GM21390 (cell line): Measurements from ENCODE around the gene IGFL1.
"Not testable (repeated sequence)": the region's sequence is repeated elsewhere in the genome, so short reads cannot be mapped to it uniquely, and the experiment has no call there.

ENCODE experiments used
- ATAC-seq: cut with Tn5 transposase; IDR thresholded peaks from one replicate; pipeline ENCODE4 v1.9.1; 2021; ENCODE audit not compliant: unreplicated experiment

The IGFL1 gene

DNA sequence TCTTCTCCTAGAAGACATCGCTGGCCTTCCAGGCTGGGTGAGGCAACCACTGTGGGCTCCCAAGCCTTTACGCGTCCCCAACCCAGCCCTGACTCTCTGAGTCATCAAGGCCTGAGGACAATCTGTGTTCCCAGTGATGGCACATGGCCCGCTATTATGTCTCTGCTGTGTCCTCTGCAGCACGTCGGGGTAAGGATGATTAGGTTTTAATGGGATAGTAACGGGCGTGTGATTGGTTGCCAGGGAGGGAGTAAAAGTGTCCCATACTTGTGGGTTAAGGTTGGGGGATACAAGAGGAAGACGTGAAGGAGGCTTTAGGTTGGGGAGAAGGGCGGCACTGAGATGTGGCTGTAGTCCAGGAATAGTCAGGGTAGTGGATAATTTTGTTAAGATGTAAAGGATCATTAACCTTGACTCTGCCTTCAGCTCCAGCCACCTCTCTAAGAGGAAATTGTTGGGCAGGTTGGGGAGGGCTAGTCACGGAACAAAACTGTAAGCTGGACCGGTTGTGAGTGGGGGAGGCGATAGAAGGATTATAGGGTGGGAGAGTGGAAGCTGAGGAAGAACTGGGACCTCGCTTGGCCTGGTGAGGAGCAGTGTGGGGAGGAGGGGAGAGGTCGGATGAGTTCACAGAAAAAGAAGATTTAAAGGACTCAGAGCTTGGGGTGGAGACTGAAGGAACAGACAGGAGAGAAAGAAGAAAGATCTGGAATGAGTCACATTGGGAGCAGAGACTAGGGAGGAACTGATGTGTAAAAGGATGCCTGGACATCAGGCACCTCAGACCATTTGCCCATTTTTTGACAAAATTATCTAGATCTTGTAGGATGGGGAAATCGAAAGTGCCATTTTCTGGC, 27.9 kb upstream of the IGFL1 start:
- no peak for ATAC-seq

DNA sequence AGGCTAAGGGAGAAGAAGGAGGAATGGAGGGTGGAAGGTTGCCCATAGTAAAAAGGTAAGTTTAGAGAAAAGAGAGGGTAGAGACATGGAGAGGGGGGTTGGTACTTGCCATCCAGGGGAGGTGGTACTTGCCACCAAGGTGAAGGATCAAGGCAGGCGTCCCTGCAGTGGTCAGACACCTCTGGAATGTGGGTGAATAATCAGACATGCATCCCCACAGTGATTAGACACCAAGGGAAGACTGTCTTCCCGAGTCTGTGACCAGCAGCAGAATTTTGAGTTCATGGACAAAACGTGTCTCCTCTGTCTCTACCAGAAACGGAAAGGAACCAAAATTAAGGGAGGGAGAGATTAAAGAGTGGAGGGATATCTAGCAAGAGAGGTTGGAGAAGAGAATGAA, 27.1 kb upstream of the IGFL1 start:
- no peak for ATAC-seq

DNA sequence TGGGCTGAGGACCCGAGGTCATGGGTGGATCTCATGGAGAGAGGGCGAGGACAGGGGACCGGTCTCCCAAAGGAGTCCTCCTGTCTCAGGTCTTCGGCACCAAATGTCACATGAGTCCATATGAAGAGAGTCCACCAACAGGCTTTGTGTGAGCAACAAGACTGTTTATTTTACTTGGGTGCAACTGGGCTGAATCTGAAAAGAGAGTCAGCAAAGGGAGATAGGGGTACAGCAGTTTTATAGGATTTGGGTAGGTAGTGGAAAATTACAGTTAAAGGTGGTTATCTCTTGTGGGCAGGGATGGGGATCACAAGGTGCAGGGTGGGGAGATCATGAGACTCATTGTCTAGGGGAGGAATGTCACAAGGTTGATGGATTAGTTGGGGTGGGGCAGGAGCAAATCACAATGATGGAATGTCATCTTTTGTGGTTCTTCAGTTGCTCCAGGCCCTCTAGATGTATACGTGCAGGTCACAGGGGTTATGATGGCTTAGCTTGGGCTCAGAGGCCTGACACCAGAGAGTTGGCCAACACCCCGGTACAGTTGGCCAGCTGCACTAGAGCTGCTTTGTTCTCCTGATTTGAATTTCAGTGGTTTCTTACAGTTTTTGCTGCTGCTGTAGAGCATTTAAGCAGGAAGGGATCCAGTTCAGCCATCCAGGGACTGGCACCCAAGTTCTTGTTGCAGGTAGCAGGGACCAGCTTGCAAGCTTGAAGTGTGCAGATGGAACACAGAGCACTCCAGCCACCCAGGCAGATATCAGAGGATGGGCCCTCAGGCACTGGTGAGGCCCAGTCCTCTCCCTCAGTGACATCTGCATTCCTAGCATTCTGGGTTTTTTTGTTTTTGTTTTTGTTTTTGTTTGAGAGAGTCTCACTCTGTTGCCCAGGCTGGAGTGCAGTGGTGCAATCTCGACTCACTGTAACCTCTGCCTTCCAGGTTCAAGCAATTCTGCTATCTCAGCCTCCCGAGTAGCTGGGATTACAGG, 26.4 kb upstream of the IGFL1 start:
- no peak for ATAC-seq

DNA sequence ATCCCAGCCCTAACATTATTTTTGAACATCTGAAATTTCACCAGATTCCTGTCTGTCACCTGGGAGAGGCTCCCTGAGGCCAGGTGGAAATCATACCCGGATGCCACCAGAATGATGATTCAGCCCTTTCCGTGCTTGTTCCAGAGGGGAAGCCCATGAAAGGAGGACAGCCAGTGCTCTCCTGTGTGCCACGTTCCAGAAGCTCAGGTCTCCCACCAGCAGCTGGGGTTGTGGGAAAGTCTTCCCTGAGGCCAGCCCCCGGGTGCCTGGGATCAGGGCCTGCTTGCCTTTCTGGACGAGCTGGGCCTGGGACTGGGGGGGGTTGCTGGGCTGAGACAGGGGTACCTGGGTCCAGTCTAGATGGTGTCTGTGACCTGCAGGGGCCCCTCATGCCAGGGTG, 25.5 kb upstream of the IGFL1 start:
- no peak for ATAC-seq

DNA sequence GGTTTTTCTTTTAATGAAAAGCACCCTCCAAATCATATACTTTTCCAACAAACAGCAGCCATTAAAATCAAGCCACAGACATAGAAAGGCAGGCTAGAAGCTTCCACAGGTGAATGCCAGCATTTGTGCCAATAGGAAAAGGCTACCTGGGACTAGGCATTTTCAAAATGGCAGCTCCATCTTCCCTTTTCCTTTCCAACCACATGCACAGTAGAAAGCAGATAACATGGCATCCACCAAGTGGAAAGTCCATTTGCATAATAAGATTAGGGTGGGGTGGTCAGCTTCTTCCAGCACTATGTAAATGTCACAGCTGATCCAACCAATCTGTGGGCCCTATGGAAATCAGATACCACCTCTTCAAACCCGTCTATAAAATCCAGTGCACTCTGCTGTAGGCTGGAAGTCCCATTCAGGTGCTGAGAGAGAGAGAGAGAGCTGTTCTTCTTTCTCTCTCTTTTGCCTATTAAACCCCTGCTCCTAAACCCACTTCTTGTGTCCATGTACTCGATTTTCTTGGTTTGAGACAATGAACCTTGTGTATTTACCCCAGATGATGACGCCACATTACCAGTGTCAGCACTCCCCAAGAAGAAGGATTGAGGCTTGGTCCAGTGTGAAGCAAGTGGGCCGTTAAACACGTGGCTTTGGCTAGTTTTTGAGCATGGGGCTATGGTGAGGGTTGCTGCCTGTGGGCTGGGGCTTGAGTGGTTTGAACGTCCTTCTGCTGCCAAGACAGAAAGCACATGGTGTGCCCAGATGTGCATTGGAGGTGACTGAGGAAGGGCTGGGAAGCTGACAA, 24.2 kb upstream of the IGFL1 start:
- ATAC-seq, result no peak

DNA sequence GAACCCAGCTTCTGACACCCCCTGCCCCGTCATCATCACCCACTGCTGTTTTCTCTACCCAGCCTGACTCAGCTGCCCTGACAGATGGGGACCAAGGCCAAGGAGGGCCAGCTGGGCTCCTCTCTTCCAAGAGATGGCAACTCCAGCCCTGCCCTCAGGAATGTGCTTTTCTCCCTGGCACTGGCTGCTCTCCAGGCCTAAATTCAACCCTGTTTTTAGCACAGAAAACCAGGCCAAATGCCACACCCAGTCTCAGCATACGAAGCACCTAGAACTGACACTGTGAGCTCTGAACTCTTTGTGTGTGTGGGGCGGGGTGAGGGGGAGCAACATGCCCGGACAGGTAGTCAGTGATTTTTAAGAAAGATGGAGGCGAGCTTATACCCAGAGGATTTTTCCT, 23.4 kb upstream of the IGFL1 start:
- no peak for ATAC-seq

DNA sequence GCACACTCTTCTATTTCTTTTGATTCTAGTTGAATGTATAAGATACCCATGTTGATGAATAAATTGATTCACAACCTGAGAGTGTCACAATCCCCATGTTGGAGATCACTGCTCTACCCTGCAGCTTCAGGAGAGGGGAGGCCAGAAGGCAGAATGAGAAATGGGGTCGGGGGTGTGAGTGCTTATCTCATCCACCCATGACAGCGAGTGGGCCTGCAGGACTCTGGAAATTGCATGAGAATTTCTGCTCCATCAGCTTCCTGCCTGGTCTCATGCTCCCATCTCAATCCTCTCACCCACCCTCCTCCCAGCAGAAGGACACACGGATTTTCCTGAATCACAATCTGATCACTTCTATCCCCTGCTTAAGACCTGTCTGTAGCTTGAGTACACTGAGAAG, 22.9 kb upstream of the IGFL1 start:
- ATAC-seq, result no peak

DNA sequence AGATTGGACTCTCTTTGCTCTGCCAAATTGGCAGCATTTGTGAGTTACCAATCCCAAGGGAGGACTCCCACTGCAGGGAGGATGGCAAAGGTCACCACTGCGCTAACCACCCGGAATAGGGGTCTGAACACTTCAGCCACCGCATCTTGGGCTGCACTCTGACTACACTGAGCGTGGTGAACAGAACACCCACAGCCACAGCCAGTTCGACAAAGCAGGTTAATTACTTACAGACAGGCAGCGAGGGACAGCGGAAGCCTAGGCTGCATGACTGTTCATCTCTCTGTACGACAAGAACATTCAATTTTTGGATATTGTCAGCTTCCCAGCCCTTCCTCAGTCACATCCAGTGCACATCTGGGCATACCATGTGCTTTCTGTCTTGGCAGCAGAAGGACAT, 21.7 kb upstream of the IGFL1 start:
- ATAC-seq, result not testable (repeated sequence)

DNA sequence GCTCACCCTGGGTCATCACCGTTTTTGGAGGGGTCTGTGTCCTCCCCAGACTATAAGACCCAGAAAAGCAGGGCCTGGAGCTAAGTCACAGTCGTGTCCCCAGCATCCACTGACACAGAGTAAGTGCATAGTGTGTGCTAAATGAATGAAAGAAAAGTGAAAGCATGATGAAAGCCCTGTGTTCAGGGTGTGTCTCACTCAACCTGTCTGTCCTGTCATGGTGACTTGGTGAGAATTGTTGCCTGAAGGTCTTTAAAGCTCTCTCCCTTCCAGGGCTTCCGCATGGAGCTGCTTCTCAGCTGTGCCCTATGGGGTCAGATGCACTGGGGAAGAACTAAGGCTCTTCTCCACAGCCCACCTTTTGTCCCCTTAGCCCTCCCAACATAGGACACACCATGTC, 20.5 kb upstream of the IGFL1 start:
- no peak for ATAC-seq

DNA sequence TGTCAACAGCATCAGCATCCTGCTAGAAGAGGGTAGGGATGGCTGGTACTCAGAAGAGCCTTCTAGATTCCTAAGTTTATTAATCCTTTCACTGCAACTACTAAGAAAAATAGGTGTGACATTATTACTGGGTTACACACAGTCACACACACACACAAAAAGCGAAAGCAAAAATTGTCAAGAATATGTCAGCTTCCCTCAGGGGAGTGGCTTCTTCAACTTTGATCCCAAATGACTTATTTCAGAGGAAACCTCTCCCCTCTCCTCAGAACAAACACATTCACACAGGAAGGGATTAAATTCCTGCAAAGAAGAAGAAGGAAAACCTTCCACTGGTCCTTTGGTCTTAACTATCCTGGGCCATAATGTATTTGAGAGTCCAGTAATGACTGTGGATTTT, 20.1 kb upstream of the IGFL1 start:
- no peak for ATAC-seq

DNA sequence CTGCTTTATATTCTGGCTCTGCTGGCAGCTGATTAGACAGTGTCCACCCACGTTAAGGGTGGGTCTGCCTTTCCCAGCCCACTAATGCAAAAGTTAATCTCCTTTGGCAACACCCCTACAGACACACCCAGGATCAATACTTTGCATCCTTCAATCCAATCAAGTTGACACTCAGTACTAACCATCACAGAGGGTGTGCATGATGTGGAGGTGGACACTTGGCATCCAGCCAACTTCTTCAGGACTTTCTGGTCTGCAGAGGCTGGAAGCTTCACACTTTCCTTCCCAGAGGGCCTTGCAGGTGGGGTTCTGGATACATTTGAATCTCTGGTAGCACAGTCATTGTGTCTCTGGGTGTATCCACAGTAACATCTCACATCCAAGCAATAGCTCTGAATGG, 18.9 kb upstream of the IGFL1 start:
- no peak for ATAC-seq

DNA sequence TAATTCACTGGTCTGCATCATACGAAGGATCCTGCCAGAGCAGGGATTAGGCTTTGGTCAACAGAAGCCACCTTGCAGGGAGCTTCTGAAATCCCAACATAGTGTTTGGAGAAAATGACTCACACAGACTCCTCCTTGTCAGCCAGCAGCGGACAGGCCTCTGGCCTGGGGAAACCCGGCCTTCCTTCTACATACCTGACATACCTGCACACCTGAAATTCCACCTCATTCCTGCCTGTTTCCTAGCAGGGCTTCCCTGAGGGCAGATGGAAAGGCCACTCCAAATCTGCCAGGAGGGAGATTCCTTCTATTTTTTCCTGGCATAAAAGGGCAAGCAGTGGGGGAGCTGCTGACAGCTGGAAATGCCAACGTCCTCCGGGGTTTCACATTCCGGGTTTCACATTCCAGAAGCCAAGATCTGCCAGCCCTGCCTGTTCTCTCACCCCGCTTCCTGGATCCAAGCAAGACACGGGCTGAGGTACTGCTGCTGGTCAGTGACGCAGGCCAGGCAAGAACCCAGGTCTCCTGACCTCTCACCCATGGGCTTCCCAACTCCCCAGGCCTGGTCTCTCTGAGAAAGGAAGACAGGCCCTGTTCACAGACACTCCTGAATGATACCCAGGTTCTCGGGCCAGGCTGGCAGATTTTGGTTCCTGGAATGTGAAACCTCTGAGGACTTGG, 18.2 kb upstream of the IGFL1 start:
- no peak for ATAC-seq

DNA sequence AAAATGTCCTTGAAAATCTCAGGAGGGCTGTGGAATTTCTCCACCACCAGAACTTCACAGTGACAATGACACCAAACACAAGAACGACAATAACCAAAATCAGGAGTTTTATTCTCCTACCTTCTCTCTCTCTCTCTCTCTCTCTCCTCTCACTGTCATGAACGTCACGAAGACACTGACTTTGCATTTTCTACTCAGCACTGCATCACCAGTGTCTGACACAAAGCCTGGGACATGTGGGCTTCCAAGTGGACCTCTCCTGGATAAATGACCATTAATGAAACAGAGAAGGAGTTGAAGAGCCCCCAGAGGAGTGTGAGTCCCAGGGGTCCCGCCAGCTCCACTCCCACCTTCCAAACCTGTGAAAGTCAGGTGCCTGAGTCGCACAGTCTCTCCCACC, 16.9 kb upstream of the IGFL1 start:
- not testable (repeated sequence) for ATAC-seq

DNA sequence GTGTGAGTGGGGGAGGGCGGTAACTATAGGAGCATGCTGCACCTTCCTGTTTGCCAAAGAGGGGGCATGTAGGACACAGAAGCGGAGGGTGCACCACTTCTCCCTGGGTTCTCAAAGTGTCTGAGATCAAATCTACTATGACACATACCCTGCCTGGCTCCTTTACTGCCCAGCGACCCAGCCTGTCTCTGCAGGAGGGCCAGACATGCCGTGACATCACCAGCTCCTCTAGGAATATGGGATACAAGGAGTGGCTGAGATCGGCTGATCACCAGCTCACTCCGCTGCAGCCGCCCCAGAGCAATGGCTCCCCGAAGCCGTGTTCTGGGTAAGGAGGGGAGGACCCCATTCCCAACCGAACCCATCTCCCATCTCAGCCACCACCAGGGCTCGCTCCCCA, 16.4 kb upstream of the IGFL1 start:
- no peak for ATAC-seq

DNA sequence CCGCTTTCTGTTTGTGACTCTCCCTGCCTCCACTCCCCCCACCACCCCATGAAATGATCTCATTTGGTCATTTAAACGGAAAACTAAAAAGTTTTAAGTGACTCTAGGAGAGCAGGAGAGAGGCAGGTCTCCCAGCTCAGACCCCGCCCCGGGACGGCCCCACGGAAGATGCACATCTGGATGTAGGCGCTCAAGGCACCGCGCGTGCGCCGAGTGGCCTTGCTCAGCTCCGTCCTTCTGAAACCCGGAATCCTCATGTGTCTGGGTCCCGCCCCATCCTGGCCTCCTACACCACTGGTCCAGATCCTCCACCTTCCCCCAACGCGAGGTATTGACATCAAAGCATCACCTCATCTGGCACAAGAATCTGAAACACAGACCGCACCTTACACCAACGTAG, 15.7 kb upstream of the IGFL1 start:
- ATAC-seq, result no peak

DNA sequence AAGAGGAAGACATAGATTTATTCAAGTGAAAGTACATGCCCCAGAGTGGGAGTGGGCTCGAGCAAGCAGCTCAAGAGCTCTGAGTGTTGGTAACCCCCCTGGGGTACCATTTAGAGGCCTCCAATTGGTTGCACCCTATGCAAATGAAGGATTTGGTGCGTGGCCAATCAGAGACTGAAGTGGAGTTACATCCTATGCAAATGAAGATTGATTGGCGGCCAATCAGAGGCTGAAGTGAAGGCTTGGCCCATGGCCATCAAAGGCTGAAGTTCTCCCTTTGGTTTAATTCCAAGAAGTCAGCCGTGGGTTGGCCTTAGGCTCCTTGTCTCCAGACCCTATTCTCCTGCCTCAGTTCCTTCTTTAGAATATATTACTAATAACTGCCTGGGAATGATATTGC, 12.9 kb upstream of the IGFL1 start:
- no peak for ATAC-seq

DNA sequence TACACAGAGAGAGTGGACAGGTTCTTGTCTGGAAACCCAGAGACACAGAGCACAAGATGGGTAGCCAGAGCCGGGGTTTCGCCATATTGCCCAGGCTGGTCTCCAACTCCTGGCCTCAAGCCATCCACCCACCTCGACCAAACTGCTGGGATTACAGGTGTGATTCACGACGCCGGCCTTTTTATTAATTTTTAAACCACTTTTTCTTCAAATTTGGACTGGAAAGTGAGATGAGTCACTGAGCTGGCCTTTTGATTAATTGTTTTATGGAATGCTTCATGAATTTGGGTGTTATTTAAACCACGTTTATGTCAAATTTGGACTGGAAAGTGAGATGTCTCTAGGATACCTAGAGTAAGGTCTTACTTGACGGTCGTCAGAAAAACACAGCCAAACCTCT, 12.1 kb upstream of the IGFL1 start:
- ATAC-seq, result no peak

DNA sequence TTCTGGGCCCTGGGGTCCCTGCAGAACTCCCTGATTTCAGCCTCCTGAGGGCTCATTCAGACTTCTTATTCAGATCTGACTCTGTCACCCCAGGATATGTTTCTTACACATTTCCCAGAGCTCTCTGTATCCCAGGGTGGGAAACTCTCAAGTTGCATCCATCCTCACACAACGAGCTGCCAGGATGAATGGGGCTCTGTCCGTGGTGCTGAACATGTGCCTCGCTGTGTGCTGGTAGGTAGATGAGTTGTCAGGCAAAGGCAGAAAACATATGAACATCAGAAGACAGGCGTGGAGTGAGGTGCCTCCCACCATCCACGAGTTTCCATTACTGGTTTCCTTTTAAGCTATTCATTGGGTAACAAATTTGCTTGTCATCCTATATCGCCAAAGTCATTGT, 11.4 kb upstream of the IGFL1 start:
- ATAC-seq, result no peak

DNA sequence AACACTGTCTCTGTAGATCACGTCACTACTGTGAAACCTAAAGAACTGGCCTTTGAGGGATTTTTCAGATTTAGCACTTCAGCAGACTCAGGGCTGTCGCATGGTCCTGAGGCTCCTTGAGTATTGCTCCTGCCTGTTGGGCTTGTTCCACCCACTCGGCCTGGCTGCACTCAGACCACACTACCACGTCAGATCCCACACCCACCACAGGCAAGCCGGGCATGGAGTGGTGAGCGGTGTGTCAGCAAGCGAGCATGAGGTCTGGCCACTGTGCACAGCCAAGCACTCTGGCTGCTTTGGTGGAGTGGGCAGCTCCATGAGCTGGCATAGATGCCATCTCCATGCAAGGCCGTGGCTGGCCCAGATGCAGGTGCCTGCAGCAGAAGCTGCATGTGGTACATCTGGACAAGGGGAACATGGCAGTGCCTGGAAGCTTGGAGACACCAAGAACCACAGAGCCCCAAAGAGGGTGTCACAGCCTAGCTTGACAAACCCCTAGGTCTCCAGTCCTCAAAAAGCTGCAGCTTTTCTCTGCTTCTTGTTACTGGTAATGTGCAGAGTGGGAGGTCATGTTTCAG, 9.4 kb upstream of the IGFL1 start:
- ATAC-seq, result no peak

DNA sequence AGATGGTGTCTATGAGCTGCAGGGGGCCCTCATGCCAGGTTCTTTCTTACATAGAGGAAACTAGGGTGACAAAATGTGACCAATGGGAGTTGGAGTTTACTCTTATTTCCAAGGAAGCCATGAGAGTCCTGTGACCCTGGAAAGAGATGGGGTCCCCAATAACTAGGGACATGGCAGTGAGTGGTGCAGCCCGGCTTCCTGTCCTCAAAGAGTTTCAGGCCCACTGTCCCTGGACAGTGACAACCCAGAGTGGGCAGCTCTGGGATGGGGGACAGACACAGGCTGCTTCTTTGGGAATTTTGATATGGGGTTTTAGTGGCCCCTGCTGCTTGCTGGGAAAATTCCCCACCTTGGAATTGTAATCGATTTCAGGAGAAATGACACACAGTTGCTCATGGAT, 8.4 kb upstream of the IGFL1 start:
- ATAC-seq, result no peak
